Activated T-cell treated with anti-CD3 and anti-CD28 coated beads, Interleukin-2, amount 50 U/mL, for 4 hours (primary cell): ENCODE data around the gene ATP6V0A1. TPM values are rescaled to one million over a fixed set of nuclear protein-coding genes. Genes with fewer than 3 reads are reported as not detected.
A peak's percentile ranks its signal among the peaks of the same experiment; 100 is the strongest.

Experiments
- ATAC-seq, 2 donors: fragments of 200-7000 bp; cut with Tn5 transposase; one replicate each; pipeline ENCODE4 v1.10.0; 2021
- DNase-seq: peaks from one replicate; pipeline ENCODE4 v3.0.0-alpha.2; 2020
- H3K27me3 Mint-ChIP-seq: one replicate; pipeline ENCODE4 v1.8.0; 2021; ENCODE audit warnings: low read depth, mixed read lengths
- H3K36me3 Mint-ChIP-seq: one replicate; pipeline ENCODE4 v1.8.0; 2022; ENCODE audit warnings: mixed read lengths; ENCODE audit not compliant: insufficient read depth
- H3K4me1 Mint-ChIP-seq: one replicate; pipeline ENCODE4 v1.8.0; 2021; ENCODE audit warnings: low read depth, mixed read lengths
- H3K4me3 Mint-ChIP-seq: one replicate; pipeline ENCODE4 v1.8.0; 2021; ENCODE audit warnings: mild to moderate bottlenecking, moderate library complexity, mixed read lengths
- H3K9me3 Mint-ChIP-seq: one replicate; pipeline ENCODE4 v1.8.0; 2021; ENCODE audit warnings: mixed read lengths
- total RNA-seq, 3 donors: library from RNA; stranded (reverse); gene quantifications; one replicate each; pipeline ENCODE4 v1.2.1, GENCODE V29; 2021

The ATP6V0A1 gene
- total RNA-seq, 3 donors from 2014 or later, result 12.8 to 18.0 (median 14.4) TPM

DNA sequence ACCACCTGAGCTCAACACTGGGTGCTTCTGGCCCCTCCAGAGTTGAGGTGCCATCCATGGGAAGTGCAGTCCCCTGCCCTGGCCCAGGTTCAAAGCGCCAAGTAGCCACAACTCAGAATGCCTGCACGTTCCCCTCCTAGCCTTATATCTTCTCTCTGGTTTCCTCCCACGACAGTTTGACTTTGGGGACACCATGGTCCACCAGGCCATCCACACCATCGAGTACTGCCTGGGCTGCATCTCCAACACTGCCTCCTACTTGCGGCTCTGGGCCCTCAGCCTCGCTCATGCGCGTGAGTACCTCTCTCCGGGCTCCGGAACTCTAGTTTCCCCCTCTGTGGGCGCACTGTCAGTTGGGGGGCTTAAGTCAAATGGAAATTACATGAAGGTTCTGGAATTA lies 55.0 kb downstream of the ATP6V0A1 start:
- Mint-ChIP-seq H3K27me3 (no peaks in the 10 kb centered on the region), H3K36me3 (peaks cover 8% of the 10 kb centered on the region), H3K4me3 (no peak overlapping the region), H3K9me3 (no peaks in the 10 kb centered on the region), H3K4me1 (peaks cover 4% of the 10 kb centered on the region)
- DNase-seq (no peak), ATAC-seq (no peak)

- DNase-seq, result no peak
- Mint-ChIP-seq H3K27me3 (no peaks in the 10 kb centered on the region), H3K9me3 (no peaks in the 10 kb centered on the region)
These were observed 55.6 kb downstream of the ATP6V0A1 start for GRCh38 chr17:42514279-42514678.

DNA sequence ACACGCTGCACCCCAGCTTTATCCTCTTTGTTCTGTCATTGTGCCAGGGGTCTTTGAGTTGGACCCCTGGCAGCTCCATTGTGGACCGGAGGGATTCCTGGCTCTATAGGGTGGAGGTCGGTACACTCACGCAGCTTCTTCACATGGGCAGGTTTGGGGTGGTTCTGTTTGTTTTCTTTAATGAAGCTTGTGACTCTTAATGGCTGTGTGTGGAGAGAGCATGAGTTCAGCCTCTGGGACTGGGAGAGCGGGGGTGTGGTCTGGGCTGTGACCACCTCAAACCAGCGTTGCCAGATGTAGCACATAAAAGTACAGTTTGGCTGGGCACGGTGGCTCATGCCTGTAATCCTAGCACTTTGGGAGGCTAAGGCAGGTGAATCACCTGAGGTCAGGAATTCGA lies 56.2 kb downstream of the ATP6V0A1 start:
- Mint-ChIP-seq H3K4me1 (peaks cover 2% of the 10 kb centered on the region), H3K36me3 (peaks cover 4% of the 10 kb centered on the region), H3K27me3 (no peaks in the 10 kb centered on the region), H3K9me3 (no peaks in the 10 kb centered on the region), H3K4me3 (no peak overlapping the region)
- DNase-seq, result no peak
- no peak for ATAC-seq

More at GRCh38 chr17:42514279-42514678, 55.6 kb downstream of the ATP6V0A1 start:
- Mint-ChIP-seq H3K4me1 (peaks cover 2% of the 10 kb centered on the region), H3K36me3 (peaks cover 4% of the 10 kb centered on the region), H3K4me3 (no peak overlapping the region)
- ATAC-seq, result no peak

DNA sequence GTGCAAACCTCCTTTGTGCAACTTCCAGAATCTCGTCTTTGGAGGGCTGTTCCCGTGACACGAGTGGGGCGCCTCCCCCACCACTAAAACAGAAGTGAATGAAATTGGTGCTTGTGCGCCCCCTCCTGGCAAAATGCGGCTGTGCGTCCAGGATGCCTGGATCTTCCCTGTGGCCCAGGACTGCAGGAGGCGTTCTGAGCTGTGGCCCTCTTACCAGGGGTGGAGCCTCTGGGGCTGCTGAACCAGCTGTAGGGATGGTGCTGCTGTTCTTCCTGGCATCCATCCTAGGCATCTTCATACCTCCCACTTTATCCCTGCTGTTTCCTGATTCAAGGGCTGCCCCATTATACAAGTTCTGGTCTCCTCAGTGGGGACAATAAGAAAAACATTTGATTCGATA lies 58.8 kb downstream of the ATP6V0A1 start:
- Mint-ChIP-seq H3K36me3 (peaks cover 10% of the 10 kb centered on the region), H3K4me1 (peaks cover 2% of the 10 kb centered on the region), H3K27me3 (no peaks in the 10 kb centered on the region), H3K4me3 (no peak overlapping the region), H3K9me3 (no peaks in the 10 kb centered on the region)
- DNase-seq, result peak; percentile 81
- peak; percentile 91 to 92 for ATAC-seq

- DNase-seq, result no peak
- Mint-ChIP-seq H3K4me3 (no peak overlapping the region), H3K27me3 (no peaks in the 10 kb centered on the region), H3K4me1 (peaks cover 2% of the 10 kb centered on the region), H3K36me3 (peaks cover 12% of the 10 kb centered on the region), H3K9me3 (no peaks in the 10 kb centered on the region)
- no peak for ATAC-seq
These were observed 59.5 kb downstream of the ATP6V0A1 start for GRCh38 chr17:42518046-42518754.

DNA sequence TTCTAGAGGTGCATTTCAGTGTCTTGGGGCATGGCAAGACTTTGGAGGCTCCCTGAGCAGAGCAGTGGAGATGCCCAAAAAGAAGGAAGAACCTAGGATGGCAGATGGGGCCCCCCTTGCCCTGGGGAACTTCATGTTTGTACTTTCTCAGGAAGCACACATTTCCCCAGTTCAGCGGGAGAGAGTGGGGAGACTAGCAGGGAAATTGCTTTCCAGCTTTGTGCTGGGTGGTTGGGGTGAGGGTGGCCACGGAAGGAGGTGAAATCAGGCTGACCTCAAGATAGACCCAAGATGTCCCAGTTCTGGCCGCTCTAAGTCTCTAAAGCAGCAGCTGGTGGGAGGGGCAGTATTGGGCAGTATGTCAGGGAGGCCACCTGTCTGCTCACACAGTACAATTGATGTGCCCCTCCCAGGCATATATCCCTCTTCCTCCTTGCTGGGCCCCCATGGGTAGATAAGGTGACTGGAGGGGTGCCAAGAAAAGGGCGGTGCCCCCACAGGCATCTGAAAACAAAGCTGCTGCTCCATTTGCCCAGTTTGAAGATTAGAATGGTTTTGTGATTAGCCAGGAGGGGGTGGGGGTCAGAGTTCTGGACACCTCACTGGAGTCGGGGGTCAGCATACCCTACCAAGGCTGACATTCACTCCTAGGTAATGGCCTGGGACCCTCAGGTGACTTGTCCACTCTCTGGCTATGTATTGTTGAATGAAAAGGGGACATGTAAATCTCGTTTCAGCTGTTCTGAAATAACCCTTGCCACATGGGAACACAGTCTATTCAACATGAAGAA lies 60.3 kb downstream of the ATP6V0A1 start:
- no peaks in the 10 kb centered on the region for H3K27me3 Mint-ChIP-seq
- peaks cover 14% of the 10 kb centered on the region for H3K36me3 Mint-ChIP-seq
- no peak for ATAC-seq
- no peak overlapping the region for H3K4me3 Mint-ChIP-seq
- no peak for DNase-seq
- peaks cover 2% of the 10 kb centered on the region for H3K4me1 Mint-ChIP-seq
- no peaks in the 10 kb centered on the region for H3K9me3 Mint-ChIP-seq

- no peak for DNase-seq
- H3K36me3 Mint-ChIP-seq, result peaks cover 14% of the 10 kb centered on the region
These were observed 61.1 kb downstream of the ATP6V0A1 start for GRCh38 chr17:42519546-42520491.

DNA sequence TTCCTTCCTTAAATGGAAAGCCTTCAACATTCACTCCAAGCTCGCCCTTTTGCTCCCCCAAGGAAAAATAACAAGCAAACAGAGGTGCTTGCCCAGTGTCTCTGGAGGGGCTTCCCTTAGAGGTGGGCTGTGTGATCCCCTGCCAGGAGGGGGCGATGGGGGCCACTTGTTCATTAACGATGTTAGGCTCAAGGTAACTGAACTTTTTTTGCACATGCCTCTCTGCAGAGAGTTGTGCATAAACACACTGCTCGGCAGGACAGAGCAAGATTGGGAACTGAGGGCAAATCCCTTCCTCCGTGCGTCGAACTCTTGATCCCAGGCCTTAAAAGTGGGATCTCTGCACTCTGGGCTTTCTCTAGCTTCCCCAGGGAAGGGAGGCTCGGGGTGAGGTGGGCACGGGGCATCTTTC lies 61.9 kb downstream of the ATP6V0A1 start:
- DNase-seq (no peak), ATAC-seq (no peak)
- H3K36me3 Mint-ChIP-seq, result peaks cover 14% of the 10 kb centered on the region
- no peaks in the 10 kb centered on the region for H3K9me3 Mint-ChIP-seq
- no peaks in the 10 kb centered on the region for H3K27me3 Mint-ChIP-seq
- H3K4me1 Mint-ChIP-seq, result peaks cover 4% of the 10 kb centered on the region
- H3K4me3 Mint-ChIP-seq, result no peak overlapping the region

More at GRCh38 chr17:42519546-42520491, 61.1 kb downstream of the ATP6V0A1 start:
- no peaks in the 10 kb centered on the region for H3K27me3 Mint-ChIP-seq
- no peak overlapping the region for H3K4me3 Mint-ChIP-seq
- peaks cover 4% of the 10 kb centered on the region for H3K4me1 Mint-ChIP-seq
- ATAC-seq, result no peak
- no peaks in the 10 kb centered on the region for H3K9me3 Mint-ChIP-seq

DNA sequence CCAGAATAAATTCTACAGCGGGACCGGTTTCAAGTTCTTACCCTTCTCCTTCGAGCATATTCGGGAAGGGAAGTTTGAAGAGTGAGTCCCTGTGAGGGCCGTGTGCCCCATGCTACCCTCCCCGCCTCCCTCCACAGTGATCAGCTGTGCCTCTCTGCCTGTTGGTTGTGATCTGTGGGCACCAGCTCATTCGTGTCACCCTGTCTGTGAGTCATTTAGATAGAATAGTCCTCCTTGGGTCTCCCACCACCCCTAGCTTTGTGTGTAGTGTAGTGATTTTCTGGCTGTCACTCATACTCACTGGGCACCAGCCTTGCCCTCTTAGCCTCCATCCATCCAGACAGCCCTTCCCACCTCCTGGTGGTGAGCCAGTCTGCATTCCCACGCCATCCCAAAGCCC lies 62.4 kb downstream of the ATP6V0A1 start:
- ATAC-seq (peak in 1 of 2 donors; percentile 25), DNase-seq (no peak)
- H3K4me3 Mint-ChIP-seq, result no peak overlapping the region
- H3K9me3 Mint-ChIP-seq, result no peaks in the 10 kb centered on the region
- no peaks in the 10 kb centered on the region for H3K27me3 Mint-ChIP-seq
- H3K4me1 Mint-ChIP-seq, result peaks cover 4% of the 10 kb centered on the region
- H3K36me3 Mint-ChIP-seq, result peaks cover 14% of the 10 kb centered on the region

DNA sequence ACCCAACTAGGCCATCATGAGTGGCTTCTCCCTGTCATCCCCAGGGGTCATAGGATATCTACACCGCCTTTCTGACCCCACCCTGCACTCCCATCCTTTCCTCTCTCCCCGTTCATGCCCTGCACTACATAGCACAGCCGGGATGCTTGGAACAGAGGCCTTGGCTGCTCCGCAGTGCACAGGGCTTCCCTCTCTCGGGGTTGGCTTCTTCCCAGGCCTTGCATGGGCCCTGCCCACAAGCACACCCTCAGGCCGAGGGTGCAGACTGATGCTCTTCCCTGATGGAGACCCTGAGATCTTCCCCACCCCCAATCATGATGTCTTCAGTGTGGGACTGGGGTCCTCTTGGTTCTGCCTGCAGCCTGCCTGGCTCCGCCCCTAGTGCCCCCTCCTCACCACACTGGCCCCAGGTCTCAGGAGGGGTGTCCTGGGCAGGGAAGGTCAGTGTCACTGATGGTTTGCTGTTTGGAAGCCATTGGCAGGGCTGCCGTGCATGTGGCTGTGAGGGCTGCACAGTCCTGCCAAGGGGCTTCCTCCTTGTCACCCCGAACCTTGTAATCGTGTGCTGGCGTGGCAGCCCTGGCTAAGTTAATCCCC lies 63.1 kb downstream of the ATP6V0A1 start:
- DNase-seq, result no peak
- ATAC-seq, result no peak
- Mint-ChIP-seq H3K4me3 (no peak overlapping the region), H3K9me3 (no peaks in the 10 kb centered on the region), H3K4me1 (peaks cover 4% of the 10 kb centered on the region), H3K27me3 (no peaks in the 10 kb centered on the region), H3K36me3 (peaks cover 14% of the 10 kb centered on the region)

- DNase-seq (no peak), ATAC-seq (no peak)
- Mint-ChIP-seq H3K27me3 (no peaks in the 10 kb centered on the region), H3K36me3 (peaks cover 14% of the 10 kb centered on the region), H3K9me3 (no peaks in the 10 kb centered on the region), H3K4me3 (no peak overlapping the region), H3K4me1 (peaks cover 5% of the 10 kb centered on the region)
These were observed 63.6 kb downstream of the ATP6V0A1 start for GRCh38 chr17:42522263-42522790.

DNA sequence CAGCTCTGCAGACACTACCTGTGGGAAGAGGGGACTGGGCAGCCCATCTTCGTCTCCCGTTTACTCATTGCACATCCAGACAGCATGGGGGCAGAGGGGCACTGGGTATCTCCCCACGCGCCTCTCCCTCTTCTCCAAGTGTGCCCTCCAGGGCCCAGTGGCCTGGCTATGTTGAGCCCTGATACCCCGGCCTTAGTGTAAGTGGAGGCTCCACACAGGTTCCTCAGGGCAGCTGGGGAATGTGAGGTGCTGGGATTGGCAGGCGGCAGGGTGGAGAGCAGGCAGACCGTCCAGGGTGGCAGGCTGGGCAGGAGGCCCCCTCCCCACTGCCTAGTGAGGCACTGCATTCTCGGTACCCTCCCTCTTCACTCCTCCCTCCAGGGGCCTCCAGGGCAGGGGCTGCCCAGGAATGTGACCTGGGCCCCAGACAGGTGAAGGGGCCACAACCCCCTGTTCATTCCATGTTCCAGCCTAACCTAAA lies 64.2 kb downstream of the ATP6V0A1 start:
- no peak for DNase-seq
- H3K9me3 Mint-ChIP-seq, result no peaks in the 10 kb centered on the region
- ATAC-seq, result no peak
- peaks cover 14% of the 10 kb centered on the region for H3K36me3 Mint-ChIP-seq
- H3K4me1 Mint-ChIP-seq, result peaks cover 5% of the 10 kb centered on the region
- no peaks in the 10 kb centered on the region for H3K27me3 Mint-ChIP-seq
- no peak overlapping the region for H3K4me3 Mint-ChIP-seq

- Mint-ChIP-seq H3K4me3 (no peak overlapping the region), H3K4me1 (peaks cover 16% of the 10 kb centered on the region), H3K27me3 (no peaks in the 10 kb centered on the region), H3K36me3 (peaks cover 14% of the 10 kb centered on the region), H3K9me3 (no peaks in the 10 kb centered on the region)
- DNase-seq (no peak), ATAC-seq (no peak)
These were observed 66.5 kb downstream of the ATP6V0A1 start for GRCh38 chr17:42525221-42525620.
